Measurements from ENCODE around the gene ATG101. TPM values are rescaled to one million over a fixed set of nuclear protein-coding genes. Genes with fewer than 3 reads are reported as not detected.

ATG101 gene
- total and polyA plus RNA-seq, 2 of the 8 experiments (the other 6 are each of a cell fraction or from before 2014, with no cell fraction given) = 49.8 to 55.9 TPM

DNA sequence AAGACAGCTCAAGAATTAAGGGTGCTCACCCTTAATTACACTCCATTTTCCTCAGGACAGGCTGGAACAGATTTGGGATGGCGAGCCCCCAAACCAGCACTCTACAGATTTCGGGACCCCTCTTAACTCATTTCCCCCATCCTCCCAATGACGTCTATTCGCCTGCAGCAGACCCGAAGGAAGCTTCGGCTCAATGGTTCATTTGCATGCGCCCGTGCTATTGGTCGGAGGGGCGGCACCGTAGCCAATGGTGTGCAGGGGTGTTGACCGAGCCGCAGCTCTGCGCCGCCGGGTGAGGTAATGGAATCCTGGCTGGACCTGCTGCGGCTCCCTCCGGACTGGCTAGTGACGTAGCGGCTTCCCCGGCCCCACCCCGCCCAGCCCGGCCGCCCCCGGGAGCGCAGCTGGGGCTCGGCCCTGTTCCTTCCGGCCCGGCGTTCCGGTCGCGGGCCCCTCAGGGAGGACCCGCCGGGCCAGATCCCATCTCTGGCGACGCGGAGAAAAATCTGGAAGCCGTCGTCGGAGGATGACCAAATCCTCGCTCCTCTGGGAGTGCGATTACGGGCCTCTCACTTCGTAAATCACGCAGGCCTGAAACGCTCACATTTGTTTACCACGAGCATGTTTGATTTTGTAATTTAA, 36.9 kb upstream of the ATG101 start:
- H2AFZ ChIP-seq (ENCODE audit: low read length) = 0 out of 2 replicates have a peak overlapping the region, but pooled peaks have one; percentile 64
- H2AK5ac ChIP-seq (ENCODE audit: low read depth, low read length) = no peak overlapping the region; the same call in 1 of the 2 replicates
- DNase-seq (ENCODE audit: low read depth in 1 of 2, low spot score in 2 of 2) (peak; percentile 87 to 90), FAIRE-seq (peak; percentile 78)
- H3K4me1 ChIP-seq (replicated peaks in 1 of 4; ENCODE audit: control insufficient read depth in 3 of 4, insufficient read depth in 4 of 4, low read length in 3 of 4) = peaks cover 9 to 13% (median 11%) of the 10 kb centered on the region in 4 experiments
- peak overlapping the region; percentile 23 to 60 (median 38); a peak in 7 of 8 replicates for H3K4me3 ChIP-seq (ENCODE audit: extremely low read depth in 1 of 4, insufficient read depth in 2 of 4, low read depth in 3 of 4, low read length in 4 of 4)
- H4K8ac ChIP-seq (ENCODE audit: extremely low read depth, insufficient read depth, low read length) = peak overlapping the region; percentile 88; the same call in 1 of the 2 replicates
- peak overlapping the region; percentile 38 for H4K5ac ChIP-seq (ENCODE audit: insufficient read length, low read depth, low read length)
- WGBS, 2 experiments (ENCODE audit: extremely low coverage in 1 of 2, insufficient coverage in 1 of 2, insufficient read length in 1 of 2, insufficient replicate concordance in 2 of 2, low coverage in 1 of 2, low lambda C conversion rate in 2 of 2, missing lambda C conversion rate in 1 of 2) = 3% methylated on average over 40 of the region's 48 CpGs; no CpG with 5 or more reads in 1 of the 2 experiments
- no peaks in the 10 kb centered on the region; a peak in 1 of 4 replicates for H3K79me2 ChIP-seq (ENCODE audit: control insufficient read depth in 1 of 2, insufficient read depth in 2 of 2, low read length in 2 of 2)
- H2BK5ac ChIP-seq (ENCODE audit: low read depth, low read length) = peak overlapping the region; percentile 44
- peak overlapping the region; percentile 66 for H2BK120ac ChIP-seq (replicated peaks; ENCODE audit: low read depth, low read length)
- no peaks in the 10 kb centered on the region for H4K20me1 ChIP-seq (replicated peaks in 1 of 2; ENCODE audit: control insufficient read depth in 1 of 2, insufficient read depth in 2 of 2, low read length in 2 of 2)
- no peak overlapping the region for H2BK20ac ChIP-seq (ENCODE audit: low read length)
- H3K18ac ChIP-seq (ENCODE audit: extremely low read depth, low read length) = 0 out of 2 replicates have a peak overlapping the region, but pooled peaks have one; percentile 73
- peak overlapping the region; percentile 49 for H3K56ac ChIP-seq (replicated peaks; ENCODE audit: insufficient read length, low read depth, low read length)
- peaks cover 2 to 32% (median 22%) of the 10 kb centered on the region in 4 experiments; a peak in 6 of 7 replicates for H3K27me3 ChIP-seq (replicated peaks in 1 of 4; ENCODE audit: control insufficient read depth in 3 of 4, extremely low read depth in 1 of 4, insufficient read depth in 3 of 4, low read length in 3 of 4)
- ChIA-PET POLR2A (ENCODE audit: partially characterized antibody) (interaction anchor here (0.6 to 13.1 kb wide), 16 partner anchors 6 to 97 kb away, joined by 3 to 82 read pairs (median 4); partner anchors contain the start of genes ATG101, NR4A1, SMIM41 and TAMALIN), CTCF (ENCODE audit: partially characterized antibody) (interaction anchor here (1.3 to 22.7 kb wide), 9 partner anchors 9 to 89 kb away, joined by 4 to 1249 read pairs (median 40); partner anchors contain the start of genes ATG101, NR4A1, SMIM41 and TAMALIN)
- no peaks in the 10 kb centered on the region for H3K79me1 ChIP-seq (ENCODE audit: low read depth, low read length)
- peak overlapping the region; percentile 77; the same call in 1 of the 2 replicates for H2BK12ac ChIP-seq (ENCODE audit: low read depth, low read length)
- no peak overlapping the region for H3K14ac ChIP-seq (ENCODE audit: insufficient read length)
- no peak overlapping the region for H4K91ac ChIP-seq (replicated peaks; ENCODE audit: insufficient read length, low read length)
- peaks cover 2% of the 10 kb centered on the region; the same call in 1 of the 2 replicates for H3K23me2 ChIP-seq (ENCODE audit: low read depth, low read length)
- no peaks in the 10 kb centered on the region for H3K9me3 ChIP-seq (ENCODE audit: insufficient read depth in 2 of 2, low read depth in 1 of 2, low read length in 1 of 2)
- H3K23ac ChIP-seq (ENCODE audit: insufficient read length) = no peak overlapping the region
- H3K36me3 ChIP-seq (ENCODE audit: control insufficient read depth in 2 of 4, insufficient read depth in 4 of 4, low read length in 3 of 4) = no peaks in the 10 kb centered on the region
- peak overlapping the region; percentile 66 to 80 for H3K4me2 ChIP-seq (ENCODE audit: insufficient read depth in 1 of 2, low read depth in 2 of 2, low read length in 2 of 2)
- H3K4ac ChIP-seq (replicated peaks; ENCODE audit: insufficient read length, low read depth, low read length) = no peak overlapping the region
- H3K27ac ChIP-seq (ENCODE audit: low read depth, low read length) = peak overlapping the region; percentile 39; the same call in 1 of the 2 replicates
- no peak overlapping the region for H2BK15ac ChIP-seq (ENCODE audit: low read length)
- H3K9ac ChIP-seq (replicated peaks in 1 of 4; ENCODE audit: extremely low read depth in 1 of 4, low read depth in 3 of 4, low read length in 3 of 4) = peak overlapping the region in 3 of 4 experiments; percentile 54 to 59 (median 56); a peak in 6 of 7 replicates
- TF ChIP-seq KDM4A (IDR thresholded peaks at IDR 0.05; ENCODE audit: low read depth, low read length, severe bottlenecking) (peak; percentile 51), SIX5 (IDR thresholded peaks at IDR 0.05; ENCODE audit: low read depth, low read length) (no peak), TBP (IDR thresholded peaks at IDR 0.05; ENCODE audit: low read depth, low read length) (peak; percentile 52), RXRA (IDR thresholded peaks at IDR 0.05; ENCODE audit: insufficient read depth, low read depth, low read length) (no peak), HDAC2 (IDR thresholded peaks at IDR 0.05; ENCODE audit: borderline replicate concordance in 1 of 2, low read depth in 2 of 2, low read length in 2 of 2) (no peak), CREB1 (IDR thresholded peaks at IDR 0.05) (peak; percentile 88), GABPA (IDR thresholded peaks at IDR 0.05; ENCODE audit: borderline replicate concordance, insufficient read depth, low read length) (no peak), HDAC6 (IDR thresholded peaks at IDR 0.05; ENCODE audit: low read depth, low read length) (no peak), CEBPB (IDR thresholded peaks at IDR 0.05; ENCODE audit: low read depth, low read length) (no peak)
- TF ChIP-seq, protein P1, sequence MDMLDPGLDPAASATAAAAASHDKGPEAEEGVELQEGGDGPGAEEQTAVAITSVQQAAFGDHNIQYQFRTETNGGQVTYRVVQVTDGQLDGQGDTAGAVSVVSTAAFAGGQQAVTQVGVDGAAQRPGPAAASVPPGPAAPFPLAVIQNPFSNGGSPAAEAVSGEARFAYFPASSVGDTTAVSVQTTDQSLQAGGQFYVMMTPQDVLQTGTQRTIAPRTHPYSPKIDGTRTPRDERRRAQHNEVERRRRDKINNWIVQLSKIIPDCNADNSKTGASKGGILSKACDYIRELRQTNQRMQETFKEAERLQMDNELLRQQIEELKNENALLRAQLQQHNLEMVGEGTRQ (IDR thresholded peaks at IDR 0.05; ENCODE audit: low read length) = no peak

All from H1 (cell line).